A549 (cell line): Measurements from ENCODE around the gene ATP11A. TPM values are rescaled to one million over a fixed set of nuclear protein-coding genes. Genes with fewer than 3 reads are reported as not detected.

Source experiments
- ATAC-seq, 2 experiments: fragments of 200-7000 bp in 1 of 2; fragments of >200 bp in 1 of 2; cut with Nextera tagmentation in 1 of 2; cut with Tn5 transposase in 1 of 2; 3 replicates each; pipeline versions ENCODE4 v1.8.0 to v1.9.1; 2018 to 2020; ENCODE audit warnings: mild to moderate bottlenecking in 1 of 2, moderate library complexity in 1 of 2
- CTCF ChIA-PET: fragments of 300-600 bp; sonication (Branson Sonifier 250); formaldehyde crosslinking; extraction: SDS; loops from one replicate; lab custom pipeline; 2021; ENCODE audit warnings: antibody characterized with exemption, inconsistent platforms; lab: Yijun Ruan, JAX
- POLR2A ChIA-PET: fragments of 350-600 bp; formaldehyde crosslinking; extraction: SDS; loops from one replicate; lab custom pipeline; 2021; ENCODE audit warnings: antibody characterized with exemption, inconsistent platforms; lab: Yijun Ruan, JAX
- DNase-seq, 2 experiments: peaks; one replicate each; pipeline versions ENCODE4 v3.0.0 to v3.0.0-alpha.2; 2011 to 2016; ENCODE audit warnings: low read depth in 1 of 2, low spot score in 1 of 2
- FAIRE-seq: peaks from 2 replicates; lab custom pipeline; 2011; peaks lifted over from hg19 to GRCh38; lab: Jason Lieb, UNC
- H3K27ac ChIP-seq, 2 experiments: fragments of >200 bp; sonication (Bioruptor Twin); formaldehyde crosslinking; 3 replicates each; pipeline ENCODE4 v1.5.1; 2016 to 2017
- H3K4me1 ChIP-seq: fragments of >200 bp; sonication (Bioruptor Twin); formaldehyde crosslinking; 3 replicates; pipeline ENCODE4 v1.6.1; 2016
- H3K4me2 ChIP-seq: fragments of >200 bp; sonication (Bioruptor Twin); formaldehyde crosslinking; 3 replicates; pipeline ENCODE4 v1.6.1; 2016
- H3K4me3 ChIP-seq: fragments of >200 bp; sonication (Bioruptor Twin); formaldehyde crosslinking; 3 replicates; pipeline ENCODE4 v1.5.1; 2016
- H3K9me3 ChIP-seq: fragments of >200 bp; sonication (Bioruptor Twin); formaldehyde crosslinking; 3 replicates; pipeline ENCODE4 v1.6.1; 2016
- CBX2 ChIP-seq: fragments of 200-600 bp; sonication (generic); IDR thresholded peaks from 2 replicates; pipeline ENCODE4 v1.6.1; 2016; ENCODE audit warnings: low read depth, mild to moderate bottlenecking, borderline replicate concordance
- CHD2 ChIP-seq: fragments of 150-350 bp; IDR thresholded peaks from 2 replicates; pipeline ENCODE4 v1.6.1; 2014; ENCODE audit warnings: low read length; ENCODE audit not compliant: partially characterized antibody
- CHD4 ChIP-seq: fragments of 200-600 bp; sonication (generic); IDR thresholded peaks from 2 replicates; pipeline ENCODE4 v1.6.1; 2016; ENCODE audit warnings: antibody characterized with exemption, mild to moderate bottlenecking, borderline replicate concordance
- EP300 ChIP-seq, 2 experiments: fragments of >200 bp; sonication (Bioruptor Twin); formaldehyde crosslinking; IDR thresholded peaks; 2 replicates in 1 of 2; 3 replicates in 1 of 2; pipeline ENCODE4 v1.6.1; 2016 to 2017
- FOSB ChIP-seq: fragments of 250-450 bp; sonication (Bioruptor Pico); IDR thresholded peaks from 2 replicates; pipeline ENCODE4 v1.5.0; 2020; ENCODE audit warnings: mild to moderate bottlenecking, moderate library complexity
- FOSL2 ChIP-seq, 2 experiments: fragments of 450-650 bp in 1 of 2; fragments of >200 bp in 1 of 2; sonication (Bioruptor Twin) in 1 of 2; formaldehyde crosslinking; IDR thresholded peaks; 2 replicates each; pipeline versions ENCODE4 v1.5.0 to v1.6.1; 2016 to 2020; ENCODE audit warnings: mild to moderate bottlenecking in 1 of 2, moderate library complexity in 1 of 2
- HEYL ChIP-seq: fragments of 250-450 bp; sonication (Bioruptor Pico); IDR thresholded peaks from 2 replicates; pipeline ENCODE4 v1.8.0; 2021; ENCODE audit warnings: mild to moderate bottlenecking, moderate library complexity
- JUNB ChIP-seq: fragments of >200 bp; sonication (Bioruptor Twin); formaldehyde crosslinking; IDR thresholded peaks from 2 replicates; pipeline ENCODE4 v1.6.1; 2016
- MYC ChIP-seq: IDR thresholded peaks from 2 replicates; pipeline ENCODE4 v1.6.1; 2012; ENCODE audit warnings: mild to moderate bottlenecking, inconsistent platforms, low read length, improper control_type of control experiment, borderline replicate concordance
- NPAS2 ChIP-seq: fragments of 250-450 bp; sonication (Bioruptor Pico); IDR thresholded peaks from 2 replicates; pipeline ENCODE4 v1.8.0; 2022; ENCODE audit warnings: mild to moderate bottlenecking, moderate library complexity, borderline replicate concordance
- RARB ChIP-seq: fragments of 250-450 bp; sonication (Bioruptor Pico); IDR thresholded peaks from 2 replicates; pipeline ENCODE4 v1.8.0; 2021; ENCODE audit warnings: mild to moderate bottlenecking, moderate library complexity
- SMC3 ChIP-seq: fragments of >200 bp; sonication (Bioruptor Twin); formaldehyde crosslinking; IDR thresholded peaks from 3 replicates; pipeline ENCODE4 v1.6.1; 2018; ENCODE audit warnings: inconsistent platforms
- TFCP2L1 ChIP-seq: fragments of 250-450 bp; sonication (Bioruptor Pico); IDR thresholded peaks from 2 replicates; pipeline ENCODE4 v1.5.0; 2021; ENCODE audit warnings: mild to moderate bottlenecking
- WGBS: methylation state at CpG from one replicate; pipeline ENCODE4 v1.1.6; 2017; ENCODE audit errors: missing lambda C conversion rate; 5-methylcytosine and 5-hydroxymethylcytosine counted together
- polyA plus RNA-seq, 4 experiments: library from polyadenylated mRNA; depleted of rRNA in 3 of 4; stranded (reverse); fragments of >200 nt; fragmentation: RNase III in 1 of 4; extraction: RNeasy Plus Mini Kit Qiagen cat#74134 plus additional on column Dnase treatment in 1 of 4; gene quantifications; 2 replicates in 3 of 4; 3 replicates in 1 of 4; pipeline ENCODE4 v1.2.3, GENCODE V29; 2011 to 2017
- TF ChIP-seq, protein P1 (sequence below): fragments of 250-450 bp; sonication (Bioruptor Pico); IDR thresholded peaks from 2 replicates; pipeline ENCODE4 v1.5.0; 2020; ENCODE audit warnings: low read depth, mild to moderate bottlenecking, moderate library complexity
- TF ChIP-seq, protein P2 (sequence below): fragments of >200 bp; sonication (Bioruptor Twin); formaldehyde crosslinking; IDR thresholded peaks from 3 replicates; pipeline ENCODE4 v1.6.1; 2016
- TF ChIP-seq, protein P3 (sequence below): fragments of 200-600 bp; sonication (generic); IDR thresholded peaks from 2 replicates; pipeline ENCODE4 v1.6.1; 2016; ENCODE audit warnings: antibody characterized with exemption, mild to moderate bottlenecking, moderate library complexity
- TF ChIP-seq, protein P4 (sequence below): fragments of 150-350 bp; IDR thresholded peaks from 2 replicates; pipeline ENCODE4 v1.6.1; 2014; ENCODE audit warnings: low read depth, mild to moderate bottlenecking, low read length
- TF ChIP-seq, protein P5 (sequence below): fragments of 450-650 bp; IDR thresholded peaks from 2 replicates; pipeline ENCODE4 v1.6.1; 2014; ENCODE audit warnings: antibody characterized with exemption
- TF ChIP-seq, protein P6 (sequence below): fragments of >200 bp; sonication (Bioruptor Twin); formaldehyde crosslinking; IDR thresholded peaks from 2 replicates; pipeline ENCODE4 v1.6.1; 2016

The ATP11A gene
- polyA plus RNA-seq, 2 of the 4 experiments (the other 2 are of a cell fraction): 4.1 to 8.0 TPM

DNA sequence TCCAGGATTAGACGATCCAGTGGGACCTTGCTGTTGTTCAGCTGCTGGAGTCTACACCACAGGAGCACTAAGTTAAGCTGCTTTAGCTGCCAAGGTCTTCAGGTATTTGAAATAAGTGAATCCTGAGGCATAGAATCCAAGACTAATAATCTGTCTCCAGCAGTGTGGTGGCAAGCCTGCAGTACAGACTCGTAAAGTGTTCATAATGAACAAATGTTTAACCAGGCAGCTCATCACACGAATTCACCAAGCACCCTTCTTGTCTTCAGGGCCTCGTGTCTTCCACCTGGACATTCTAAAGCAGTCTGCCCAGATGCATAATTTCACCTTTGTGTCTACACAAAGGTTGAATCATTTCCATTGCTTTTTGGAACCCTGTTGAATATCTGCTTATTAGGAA lies 5.3 kb downstream of the ATP11A start:
- DNase-seq (no peak), FAIRE-seq (no peak), ATAC-seq (no peak)
- Histone ChIP-seq H3K4me3 (no peak overlapping the region), H3K4me2 (no peak overlapping the region), H3K9me3 (no peaks in the 10 kb centered on the region), H3K4me1 (peaks cover 9% of the 10 kb centered on the region; the same call in 2 of the 3 replicates), H3K27ac (no peak overlapping the region)
- CTCF ChIA-PET: interaction anchor here (1.0 to 1.8 kb wide), 2 partner anchors 54 to 161 kb away, joined by 3 to 6 read pairs; no protein-coding TSS in a partner anchor
- TF ChIP-seq, protein P1, sequence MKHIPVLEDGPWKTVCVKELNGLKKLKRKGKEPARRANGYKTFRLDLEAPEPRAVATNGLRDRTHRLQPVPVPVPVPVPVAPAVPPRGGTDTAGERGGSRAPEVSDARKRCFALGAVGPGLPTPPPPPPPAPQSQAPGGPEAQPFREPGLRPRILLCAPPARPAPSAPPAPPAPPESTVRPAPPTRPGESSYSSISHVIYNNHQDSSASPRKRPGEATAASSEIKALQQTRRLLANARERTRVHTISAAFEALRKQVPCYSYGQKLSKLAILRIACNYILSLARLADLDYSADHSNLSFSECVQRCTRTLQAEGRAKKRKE (CRISPR knock-in tag): no peak
- TF ChIP-seq NPAS2 (CRISPR knock-in tag): no peak
- TF ChIP-seq CHD2: no peak
- TF ChIP-seq SMC3: no peak
- TF ChIP-seq MYC: no peak
- no peak for TF ChIP-seq HEYL (CRISPR knock-in tag)
- TF ChIP-seq, protein P2, sequence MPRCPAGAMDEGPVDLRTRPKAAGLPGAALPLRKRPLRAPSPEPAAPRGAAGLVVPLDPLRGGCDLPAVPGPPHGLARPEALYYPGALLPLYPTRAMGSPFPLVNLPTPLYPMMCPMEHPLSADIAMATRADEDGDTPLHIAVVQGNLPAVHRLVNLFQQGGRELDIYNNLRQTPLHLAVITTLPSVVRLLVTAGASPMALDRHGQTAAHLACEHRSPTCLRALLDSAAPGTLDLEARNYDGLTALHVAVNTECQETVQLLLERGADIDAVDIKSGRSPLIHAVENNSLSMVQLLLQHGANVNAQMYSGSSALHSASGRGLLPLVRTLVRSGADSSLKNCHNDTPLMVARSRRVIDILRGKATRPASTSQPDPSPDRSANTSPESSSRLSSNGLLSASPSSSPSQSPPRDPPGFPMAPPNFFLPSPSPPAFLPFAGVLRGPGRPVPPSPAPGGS: no peak
- POLR2A ChIA-PET: no interaction called here
- 59% methylated on average over 4 of the region's 4 CpGs for WGBS

DNA sequence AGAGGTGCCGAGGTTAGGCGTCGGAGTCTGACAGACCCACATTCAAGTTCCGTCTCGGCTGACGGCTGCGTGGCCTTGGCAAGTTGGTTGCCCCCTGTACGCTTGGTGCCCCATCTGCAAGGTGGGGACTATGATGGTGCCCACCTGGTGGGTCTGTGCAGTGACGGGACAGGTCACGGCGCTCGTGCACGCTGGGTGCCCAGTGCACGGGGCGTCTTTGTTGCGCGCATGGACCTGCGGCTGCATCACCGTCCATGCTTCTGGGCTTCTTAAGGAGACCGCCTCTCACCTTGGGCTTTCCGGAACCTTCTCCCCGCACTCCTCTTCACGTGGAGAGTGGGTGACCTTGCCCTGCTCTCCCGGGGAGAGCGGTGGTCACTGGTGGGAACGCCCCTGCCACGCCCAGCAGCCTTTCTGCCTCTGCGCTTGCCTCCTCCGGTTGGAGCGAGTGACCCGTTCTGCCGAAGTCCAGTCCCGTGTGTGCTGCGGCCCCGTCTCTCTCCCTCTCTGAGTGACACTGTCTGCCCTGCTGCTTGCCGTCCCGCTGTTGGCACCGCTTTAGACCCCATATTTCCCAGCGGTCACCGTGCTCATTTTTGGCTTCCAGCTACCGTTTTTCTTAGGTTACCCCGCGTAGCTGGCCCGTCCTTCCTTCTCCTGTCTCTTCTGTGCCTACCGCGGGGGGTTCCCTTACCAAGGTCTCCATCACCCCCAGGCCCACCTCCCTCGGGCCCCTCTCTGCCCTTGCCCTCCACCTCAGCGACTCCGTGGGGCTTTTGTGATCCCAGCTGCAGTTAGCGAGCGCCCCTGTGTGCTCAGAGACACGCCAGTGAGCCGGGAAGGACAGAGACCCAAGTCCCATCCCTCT lies 6.4 kb downstream of the ATP11A start:
- peaks cover 9% of the 10 kb centered on the region; the same call in 2 of the 3 replicates for H3K4me1 ChIP-seq
- DNase-seq: no peak

More for the DNA sequence above, 6.4 kb downstream of the ATP11A start:
- 94% methylated on average over 42 of the region's 53 CpGs for WGBS
- no peak overlapping the region for H3K4me3 ChIP-seq
- H3K27ac ChIP-seq: no peak overlapping the region
- FAIRE-seq (no peak), ATAC-seq (no peak)
- no peaks in the 10 kb centered on the region for H3K9me3 ChIP-seq
- ChIA-PET POLR2A (no interaction called here), CTCF (no interaction called here)
- TF ChIP-seq, protein P3, sequence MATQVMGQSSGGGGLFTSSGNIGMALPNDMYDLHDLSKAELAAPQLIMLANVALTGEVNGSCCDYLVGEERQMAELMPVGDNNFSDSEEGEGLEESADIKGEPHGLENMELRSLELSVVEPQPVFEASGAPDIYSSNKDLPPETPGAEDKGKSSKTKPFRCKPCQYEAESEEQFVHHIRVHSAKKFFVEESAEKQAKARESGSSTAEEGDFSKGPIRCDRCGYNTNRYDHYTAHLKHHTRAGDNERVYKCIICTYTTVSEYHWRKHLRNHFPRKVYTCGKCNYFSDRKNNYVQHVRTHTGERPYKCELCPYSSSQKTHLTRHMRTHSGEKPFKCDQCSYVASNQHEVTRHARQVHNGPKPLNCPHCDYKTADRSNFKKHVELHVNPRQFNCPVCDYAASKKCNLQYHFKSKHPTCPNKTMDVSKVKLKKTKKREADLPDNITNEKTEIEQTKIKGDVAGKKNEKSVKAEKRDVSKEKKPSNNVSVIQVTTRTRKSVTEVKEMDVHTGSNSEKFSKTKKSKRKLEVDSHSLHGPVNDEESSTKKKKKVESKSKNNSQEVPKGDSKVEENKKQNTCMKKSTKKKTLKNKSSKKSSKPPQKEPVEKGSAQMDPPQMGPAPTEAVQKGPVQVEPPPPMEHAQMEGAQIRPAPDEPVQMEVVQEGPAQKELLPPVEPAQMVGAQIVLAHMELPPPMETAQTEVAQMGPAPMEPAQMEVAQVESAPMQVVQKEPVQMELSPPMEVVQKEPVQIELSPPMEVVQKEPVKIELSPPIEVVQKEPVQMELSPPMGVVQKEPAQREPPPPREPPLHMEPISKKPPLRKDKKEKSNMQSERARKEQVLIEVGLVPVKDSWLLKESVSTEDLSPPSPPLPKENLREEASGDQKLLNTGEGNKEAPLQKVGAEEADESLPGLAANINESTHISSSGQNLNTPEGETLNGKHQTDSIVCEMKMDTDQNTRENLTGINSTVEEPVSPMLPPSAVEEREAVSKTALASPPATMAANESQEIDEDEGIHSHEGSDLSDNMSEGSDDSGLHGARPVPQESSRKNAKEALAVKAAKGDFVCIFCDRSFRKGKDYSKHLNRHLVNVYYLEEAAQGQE: no peak
- TF ChIP-seq FOSL2 (IDR thresholded peaks at IDR 0.05) (no peak), FOSL2 (CRISPR knock-in tag; IDR thresholded peaks at IDR 0.05) (no peak), EP300 (IDR thresholded peaks at IDR 0.05) (no peak), FOSB (CRISPR knock-in tag) (no peak), CHD4 (no peak), CBX2 (no peak), RARB (no peak), JUNB (no peak), TFCP2L1 (CRISPR knock-in tag) (no peak)
- TF ChIP-seq, protein P4, sequence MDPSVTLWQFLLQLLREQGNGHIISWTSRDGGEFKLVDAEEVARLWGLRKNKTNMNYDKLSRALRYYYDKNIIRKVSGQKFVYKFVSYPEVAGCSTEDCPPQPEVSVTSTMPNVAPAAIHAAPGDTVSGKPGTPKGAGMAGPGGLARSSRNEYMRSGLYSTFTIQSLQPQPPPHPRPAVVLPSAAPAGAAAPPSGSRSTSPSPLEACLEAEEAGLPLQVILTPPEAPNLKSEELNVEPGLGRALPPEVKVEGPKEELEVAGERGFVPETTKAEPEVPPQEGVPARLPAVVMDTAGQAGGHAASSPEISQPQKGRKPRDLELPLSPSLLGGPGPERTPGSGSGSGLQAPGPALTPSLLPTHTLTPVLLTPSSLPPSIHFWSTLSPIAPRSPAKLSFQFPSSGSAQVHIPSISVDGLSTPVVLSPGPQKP: no peak
- TF ChIP-seq, protein P5, sequence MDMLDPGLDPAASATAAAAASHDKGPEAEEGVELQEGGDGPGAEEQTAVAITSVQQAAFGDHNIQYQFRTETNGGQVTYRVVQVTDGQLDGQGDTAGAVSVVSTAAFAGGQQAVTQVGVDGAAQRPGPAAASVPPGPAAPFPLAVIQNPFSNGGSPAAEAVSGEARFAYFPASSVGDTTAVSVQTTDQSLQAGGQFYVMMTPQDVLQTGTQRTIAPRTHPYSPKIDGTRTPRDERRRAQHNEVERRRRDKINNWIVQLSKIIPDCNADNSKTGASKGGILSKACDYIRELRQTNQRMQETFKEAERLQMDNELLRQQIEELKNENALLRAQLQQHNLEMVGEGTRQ: no peak
- TF ChIP-seq, protein P6, sequence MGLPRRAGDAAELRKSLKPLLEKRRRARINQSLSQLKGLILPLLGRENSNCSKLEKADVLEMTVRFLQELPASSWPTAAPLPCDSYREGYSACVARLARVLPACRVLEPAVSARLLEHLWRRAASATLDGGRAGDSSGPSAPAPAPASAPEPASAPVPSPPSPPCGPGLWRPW: no peak
- no peak overlapping the region for H3K4me2 ChIP-seq
